Placental pericyte (primary cell): ENCODE measurements around the gene ZSWIM4. TPM values are rescaled to one million over a fixed set of nuclear protein-coding genes. Genes with fewer than 3 reads are reported as not detected.

ENCODE experiments used
- small RNA-seq: library from RNA; depleted of rRNA; stranded (forward); fragments of <200 nt; gene quantifications from one replicate; pipeline ENCODE3, GENCODE V24; 2012; ENCODE audit warnings: low replicate concordance
- total RNA-seq: library from RNA; depleted of rRNA; stranded (reverse); fragments of >200 nt; gene quantifications from 2 replicates; pipeline ENCODE4 v1.2.3, GENCODE V29; 2012

The ZSWIM4 gene
- total RNA-seq: 16.8 and 17.5 TPM in 2 replicates

DNA sequence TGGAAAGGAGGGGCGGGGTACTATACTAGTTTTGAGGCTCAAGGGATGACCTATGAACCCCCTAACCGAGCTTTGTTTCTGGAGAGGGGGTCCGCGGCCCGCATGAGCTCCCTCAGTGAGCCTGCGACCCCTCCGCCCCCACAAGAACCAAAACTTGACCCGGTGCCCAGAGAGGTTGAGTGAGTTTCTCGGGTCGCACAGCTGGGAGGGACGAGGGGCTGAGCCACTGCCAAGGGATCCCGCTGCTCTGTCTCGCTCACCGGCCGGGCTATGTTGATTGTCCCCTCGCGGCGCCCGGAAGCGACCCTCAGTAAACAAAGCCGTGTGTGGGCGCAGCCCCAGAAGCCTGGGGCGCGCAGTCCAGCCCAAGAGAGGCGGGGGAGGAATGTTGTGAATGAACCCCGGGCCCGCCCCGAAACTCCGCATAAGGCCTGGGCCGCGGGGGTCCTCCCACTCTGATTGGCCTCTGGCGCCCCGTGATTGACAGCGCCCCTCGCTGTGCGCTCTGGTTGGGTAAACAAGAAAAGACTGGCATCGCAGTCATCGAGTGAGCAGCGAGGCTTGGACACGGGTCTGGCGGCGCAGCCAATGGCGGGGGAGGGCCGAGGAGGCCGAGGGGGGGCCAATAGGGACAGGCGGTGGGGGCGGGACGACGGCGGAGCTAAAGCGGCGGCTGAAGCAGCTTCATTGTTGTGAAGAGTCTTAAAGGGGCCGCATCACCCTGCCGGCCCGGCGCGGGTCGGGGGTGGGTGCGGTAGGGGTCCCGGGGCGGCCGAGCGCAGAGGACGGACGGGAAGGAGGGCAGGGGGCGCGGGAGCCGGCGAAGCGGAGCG, at the start of gene ZSWIM4:
TSS of gene ZSWIM4 (plus strand) at position 687 of the 833 bp plus-strand sequence. CDS start 206 bp downstream, outside the sequence.

DNA sequence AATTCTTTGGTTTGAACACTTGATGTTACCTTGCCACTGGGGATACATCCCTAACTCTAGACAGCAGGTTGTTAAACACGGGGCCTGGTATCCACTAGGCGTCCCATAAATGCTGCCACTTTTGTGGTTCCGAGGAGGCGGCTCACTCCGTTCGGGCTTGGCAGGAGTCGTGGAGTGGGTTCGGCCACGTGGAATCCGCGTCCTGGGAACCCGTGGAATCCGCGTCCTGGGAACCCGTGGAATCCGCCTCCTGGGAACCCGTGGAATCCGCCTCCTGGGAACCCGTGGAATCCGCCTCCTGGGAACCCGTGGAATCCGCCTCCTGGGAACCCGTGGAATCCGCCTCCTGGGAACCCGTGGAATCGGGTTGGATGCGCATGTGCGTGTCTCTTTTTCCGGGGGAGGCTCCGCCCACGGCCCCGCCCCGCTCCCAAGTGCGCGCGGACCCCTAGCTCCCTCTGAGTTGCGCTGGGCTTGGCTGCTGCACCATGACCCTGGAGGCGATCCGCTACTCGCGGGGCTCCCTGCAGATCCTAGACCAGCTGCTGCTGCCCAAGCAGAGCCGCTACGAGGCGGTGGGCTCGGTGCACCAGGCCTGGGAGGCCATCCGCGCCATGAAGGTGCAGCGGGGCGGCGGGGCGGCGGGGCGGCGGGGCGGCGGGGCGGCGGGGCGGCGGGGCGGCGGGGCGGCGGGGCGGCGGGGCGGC, 31.0 kb upstream of the ZSWIM4 start, which contains the start of gene MRI1:
TSS of gene MRI1 (plus strand) at position 422 of the 707 bp plus-strand sequence. CDS start at position 489, 67 bp downstream.

DNA sequence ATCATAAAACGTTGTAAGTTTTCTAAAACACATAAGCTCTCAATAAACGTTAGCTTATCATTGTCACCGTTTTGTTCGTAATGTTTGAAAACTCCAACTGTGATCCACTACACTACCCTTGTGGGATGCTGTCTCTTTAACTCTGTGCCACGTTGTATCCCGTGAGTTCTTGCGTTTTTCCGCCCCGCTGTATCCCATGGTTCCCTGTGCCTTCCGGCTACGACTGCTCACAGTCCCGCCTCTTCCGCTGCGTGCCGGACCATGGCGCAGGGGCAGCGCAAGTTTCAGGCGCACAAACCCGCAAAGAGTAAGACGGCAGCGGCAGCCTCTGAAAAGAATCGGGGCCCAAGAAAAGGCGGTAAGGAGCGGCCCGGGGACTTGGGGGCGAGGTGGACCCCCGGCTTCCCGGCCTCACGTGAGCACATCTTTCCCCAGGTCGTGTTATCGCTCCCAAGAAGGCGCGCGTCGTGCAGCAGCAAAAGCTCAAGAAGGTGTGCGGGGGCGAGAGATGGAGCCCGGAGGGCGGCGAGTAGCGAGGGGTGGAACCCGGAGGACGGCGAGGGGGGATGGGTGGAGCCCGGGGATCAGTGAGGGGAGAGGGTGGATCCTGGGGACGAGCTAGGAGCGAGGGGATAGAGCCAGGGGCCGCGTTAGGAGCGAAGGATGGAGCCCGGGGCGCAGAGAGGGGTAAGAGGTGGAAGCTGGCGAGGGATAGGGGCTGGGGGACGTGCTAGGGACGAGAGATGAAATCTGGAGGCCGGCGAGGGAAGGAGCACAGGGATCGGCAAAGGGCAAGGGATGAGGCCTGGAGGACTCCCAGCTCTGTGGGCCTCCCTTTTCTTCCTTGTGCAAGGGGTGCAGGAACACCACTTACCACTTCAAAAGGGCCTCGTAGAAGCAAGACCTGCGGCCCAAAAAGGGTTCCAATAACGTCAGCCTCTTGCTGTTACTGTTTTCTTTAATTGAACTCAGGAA, 20.7 kb upstream of the ZSWIM4 start, which contains the start of gene C19orf53:
TSS of gene C19orf53 (plus strand) at position 240 of the 975 bp plus-strand sequence. CDS start at position 262, 22 bp downstream.

DNA sequence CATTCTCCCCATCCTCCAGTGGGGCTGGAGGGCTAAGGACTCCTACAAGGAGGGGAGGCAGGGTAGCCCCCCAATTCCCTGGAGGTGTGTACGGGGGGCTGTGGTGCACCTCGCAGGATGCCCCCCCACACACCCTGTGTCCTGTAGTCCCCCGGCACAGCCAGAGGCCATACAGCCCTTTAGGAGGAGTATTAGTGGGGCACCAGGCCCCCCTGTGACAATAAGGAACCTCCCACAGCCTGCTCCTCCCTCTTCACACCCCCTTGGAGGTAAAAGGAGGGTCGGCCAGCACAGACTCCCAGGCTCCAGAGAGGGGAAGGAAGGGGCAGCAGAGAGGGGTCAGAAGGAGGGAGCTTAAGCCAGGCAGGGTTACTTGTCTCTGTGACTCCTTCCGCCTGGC, 81.6 kb downstream of the ZSWIM4 start, which contains the start of gene NANOS3:
TSS of gene NANOS3 (plus strand) at position 301 of the 400 bp plus-strand sequence. CDS start 115 bp downstream, outside the sequence.

Small RNA genes lying within 50 kb of the gene (small RNA-seq; reads per million reads assigned to genes)
- gene MIR181C (9.2 reads per million, percentile 93 among the genes with 10 or more reads in this experiment), gene MIR181D (45.7 reads per million, percentile 98 among the genes with 10 or more reads in this experiment), gene RN7SL619P (not detected)

Other genes starting within 250 kb of the ZSWIM4 start
- 18.4 and 62.7 TPM in 2 replicates for gene MRI1, start 30.9 kb upstream of the ZSWIM4 start, total RNA-seq
- gene C19orf53, start 21.0 kb upstream of the ZSWIM4 start, total RNA-seq: 53.7 and 142 TPM in 2 replicates
- 0.43 TPM in 1 of 2 replicates, not detected in the other for gene NANOS3, start 81.7 kb downstream of the ZSWIM4 start, total RNA-seq
- gene BRME1, start 110.7 kb downstream of the ZSWIM4 start, total RNA-seq: 0.43 and 0.44 TPM in 2 replicates
- 18.6 and 21.4 TPM in 2 replicates for gene CC2D1A, start 110.8 kb downstream of the ZSWIM4 start, total RNA-seq
- 1.6 and 4.4 TPM in 2 replicates for gene PODNL1, start 143.0 kb downstream of the ZSWIM4 start, total RNA-seq
- gene DCAF15, start 157.1 kb downstream of the ZSWIM4 start, total RNA-seq: 11.2 and 35.1 TPM in 2 replicates
- 5.9 and 6.1 TPM in 2 replicates for gene RFX1, start 210.9 kb downstream of the ZSWIM4 start, total RNA-seq
- not detected in 2 replicates for gene RLN3, start 232.7 kb downstream of the ZSWIM4 start, total RNA-seq
- 0.88 and 2.4 TPM in 2 replicates for gene IL27RA, start 236.3 kb downstream of the ZSWIM4 start, total RNA-seq